Measurements from ENCODE around the gene PGAP2.
A peak's percentile ranks its signal among the peaks of the same experiment; 100 is the strongest.

Gene PGAP2

GRCh38 chr11:3832816-3833215 lies 24.5 kb downstream of the PGAP2 start:
- TF ChIP-seq CTCF (IDR thresholded peaks at IDR 0.05; ENCODE audit: insufficient read depth, low read depth, low read length, missing control alignments): no peak
- no peak overlapping the region for H3K4me3 ChIP-seq (ENCODE audit: low read depth, low read length)
- no peak for DNase-seq (ENCODE audit: low read depth)

GRCh38 chr11:3833449-3833848 lies 25.1 kb downstream of the PGAP2 start:
- no peak for TF ChIP-seq CTCF (IDR thresholded peaks at IDR 0.05; ENCODE audit: insufficient read depth, low read depth, low read length, missing control alignments)
- H3K4me3 ChIP-seq (ENCODE audit: low read depth, low read length): no peak overlapping the region
- no peak for DNase-seq (ENCODE audit: low read depth)

GRCh38 chr11:3834349-3834663 lies 25.9 kb downstream of the PGAP2 start:
- no peak for TF ChIP-seq CTCF (IDR thresholded peaks at IDR 0.05; ENCODE audit: insufficient read depth, low read depth, low read length, missing control alignments)
- DNase-seq (ENCODE audit: low read depth): no peak

GRCh38 chr11:3834664-3835461 lies 26.5 kb downstream of the PGAP2 start:
- no peak overlapping the region for H3K4me3 ChIP-seq (ENCODE audit: low read depth, low read length)
- peak; percentile 49 for DNase-seq (ENCODE audit: low read depth)
- TF ChIP-seq CTCF (IDR thresholded peaks at IDR 0.05; ENCODE audit: insufficient read depth, low read depth, low read length, missing control alignments): no peak

More at GRCh38 chr11:3834349-3834663, 25.9 kb downstream of the PGAP2 start:
- no peak overlapping the region for H3K4me3 ChIP-seq (ENCODE audit: low read depth, low read length)

GRCh38 chr11:3835751-3836150 lies 27.4 kb downstream of the PGAP2 start:
- no peak for TF ChIP-seq CTCF (IDR thresholded peaks at IDR 0.05; ENCODE audit: insufficient read depth, low read depth, low read length, missing control alignments)
- no peak for DNase-seq (ENCODE audit: low read depth)
- no peak overlapping the region for H3K4me3 ChIP-seq (ENCODE audit: low read depth, low read length)

GRCh38 chr11:3836903-3837302 lies 28.5 kb downstream of the PGAP2 start:
- H3K4me3 ChIP-seq (ENCODE audit: low read depth, low read length): peak overlapping the region; percentile 66
- DNase-seq (ENCODE audit: low read depth): peak; percentile 74

More at GRCh38 chr11:3836903-3837302, 28.5 kb downstream of the PGAP2 start:
- TF ChIP-seq CTCF (IDR thresholded peaks at IDR 0.05; ENCODE audit: insufficient read depth, low read depth, low read length, missing control alignments): no peak
